IPS DF 4.7 (cell line): Measurements from ENCODE around the gene MAP3K20.
"Not testable (repeated sequence)": the region's sequence is repeated elsewhere in the genome, so short reads cannot be mapped to it uniquely, and the experiment has no call there.

ENCODE experiments used
- DNase-seq: peaks from one replicate; pipeline ENCODE4 v3.0.0-alpha.2; 2013; ENCODE audit warnings: low spot score; ENCODE audit errors: extremely low read depth

MAP3K20 gene

GRCh38 chr2:173230181-173230580, 154.5 kb downstream of the MAP3K20 start:
- no peak for DNase-seq

- no peak for DNase-seq
Measured at GRCh38 chr2:173231042-173231441, 155.4 kb downstream of the MAP3K20 start.

- no peak for DNase-seq
Measured at GRCh38 chr2:173231465-173231864, 155.8 kb downstream of the MAP3K20 start.

GRCh38 chr2:173232956-173233744, 157.5 kb downstream of the MAP3K20 start:
- no peak for DNase-seq

- peak; percentile 49 for DNase-seq
Measured at GRCh38 chr2:173235947-173236803, 160.5 kb downstream of the MAP3K20 start.

GRCh38 chr2:173238385-173238784, 162.7 kb downstream of the MAP3K20 start:
- no peak for DNase-seq

- DNase-seq, result no peak
Measured at GRCh38 chr2:173238831-173239230, 163.2 kb downstream of the MAP3K20 start.

GRCh38 chr2:173239644-173240043, 164.0 kb downstream of the MAP3K20 start:
- no peak for DNase-seq

- no peak for DNase-seq
Measured at GRCh38 chr2:173240083-173240482, 164.4 kb downstream of the MAP3K20 start.

GRCh38 chr2:173241643-173242042, 166.0 kb downstream of the MAP3K20 start:
- DNase-seq, result no peak

GRCh38 chr2:173247156-173247555, 171.5 kb downstream of the MAP3K20 start:
- no peak for DNase-seq

GRCh38 chr2:173248381-173248780, 172.7 kb downstream of the MAP3K20 start:
- DNase-seq, result no peak

- no peak for DNase-seq
Measured at GRCh38 chr2:173249661-173250641, 174.3 kb downstream of the MAP3K20 start.

GRCh38 chr2:173251225-173251624, 175.6 kb downstream of the MAP3K20 start:
- no peak for DNase-seq

GRCh38 chr2:173252581-173252980, 176.9 kb downstream of the MAP3K20 start:
- no peak for DNase-seq

GRCh38 chr2:173254659-173255058, 179.0 kb downstream of the MAP3K20 start:
- DNase-seq, result no peak

GRCh38 chr2:173258701-173259100, 183.1 kb downstream of the MAP3K20 start:
- DNase-seq, result no peak

- not testable (repeated sequence) for DNase-seq
Measured at GRCh38 chr2:173262356-173262755, 186.7 kb downstream of the MAP3K20 start.

GRCh38 chr2:173264151-173264550, 188.5 kb downstream of the MAP3K20 start:
- no peak for DNase-seq

- DNase-seq, result no peak
Measured at GRCh38 chr2:173264603-173265366, 189.1 kb downstream of the MAP3K20 start.
